NCI-H510A treated with DMSO at 0.1 percent for 48 hours (cell line): ENCODE data around the gene PPT1.

Experiments
- DNase-seq: peaks from one replicate; lab custom pipeline; 2025; lab: John Stamatoyannopoulos, UW

PPT1 gene

DNA sequence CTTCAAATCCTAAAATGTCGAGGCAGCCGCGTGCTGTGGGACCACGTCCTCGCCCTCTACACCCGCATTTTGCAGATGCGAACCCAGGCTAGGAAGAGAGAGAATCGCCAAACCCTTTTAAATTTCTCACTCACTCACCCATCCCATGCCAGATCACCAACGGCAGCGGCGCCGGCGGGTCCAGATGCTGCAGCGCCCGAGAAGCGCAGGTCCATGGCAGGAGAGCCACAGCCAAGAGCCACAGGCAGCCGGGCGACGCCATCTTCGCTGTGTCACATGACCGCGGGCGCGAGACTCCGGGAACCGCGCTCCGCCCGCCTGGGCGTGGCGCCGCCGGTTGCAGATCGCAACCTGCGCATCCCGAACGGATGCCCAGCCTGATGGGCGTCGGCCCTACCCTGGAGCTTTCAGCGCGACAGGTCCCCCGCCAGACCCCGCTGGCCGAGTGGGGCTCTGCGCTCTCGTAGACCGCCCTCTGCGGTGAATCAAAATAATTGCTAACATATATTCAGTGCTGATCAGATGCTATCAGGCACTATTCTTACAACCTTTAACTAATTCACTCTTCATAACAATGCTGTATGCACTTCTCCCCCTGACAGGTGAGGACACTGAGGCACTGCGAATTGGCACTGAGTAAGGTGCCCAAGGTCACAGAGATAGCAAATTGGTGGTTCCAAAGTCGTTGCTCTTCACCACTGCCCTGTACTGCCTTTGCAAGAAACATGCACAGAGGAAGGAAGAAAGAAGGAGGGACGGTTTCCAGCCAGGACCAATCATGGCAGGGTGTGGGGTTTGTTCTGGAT is at the start of gene PPT1:
PPT1 (minus strand) TSS at position 276 of the 806 bp plus-strand sequence; CDS start at position 262, 14 bp downstream.
- DNase-seq, result peak; percentile 98

DNA sequence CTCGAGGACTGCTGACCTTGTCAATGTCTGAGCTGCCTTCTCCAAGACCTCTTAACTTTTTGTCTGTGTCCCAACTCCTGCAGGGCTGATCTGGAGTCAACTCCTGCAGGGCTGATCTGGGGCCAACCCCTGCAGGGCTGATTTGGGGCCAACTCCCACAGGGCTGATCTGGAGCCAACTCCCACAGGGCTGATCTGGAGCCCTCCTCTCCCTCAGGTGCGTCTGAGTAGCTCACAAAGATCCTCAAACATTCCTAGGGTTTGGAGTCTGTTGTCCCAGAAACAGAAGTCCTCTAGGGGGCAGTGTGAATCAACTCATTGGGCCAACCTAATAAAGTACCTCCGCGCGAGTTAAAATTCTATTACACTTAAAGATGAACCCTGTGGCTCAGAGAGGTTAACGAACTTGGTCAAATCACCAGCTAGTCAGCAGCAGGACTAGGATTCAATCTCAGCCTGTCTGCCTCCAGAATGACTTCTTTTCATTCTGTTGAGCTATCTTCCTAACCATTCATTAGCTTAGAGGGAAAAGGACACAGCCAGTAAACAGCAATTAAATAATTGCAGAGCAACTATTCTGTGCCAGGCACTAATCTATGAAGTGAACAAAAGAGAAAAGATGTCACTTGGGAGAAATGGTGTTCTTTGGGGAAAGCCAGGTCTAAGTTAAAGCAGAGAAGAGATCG is 47.0 kb upstream of the PPT1 start:
- DNase-seq, result peak; percentile 97

DNA sequence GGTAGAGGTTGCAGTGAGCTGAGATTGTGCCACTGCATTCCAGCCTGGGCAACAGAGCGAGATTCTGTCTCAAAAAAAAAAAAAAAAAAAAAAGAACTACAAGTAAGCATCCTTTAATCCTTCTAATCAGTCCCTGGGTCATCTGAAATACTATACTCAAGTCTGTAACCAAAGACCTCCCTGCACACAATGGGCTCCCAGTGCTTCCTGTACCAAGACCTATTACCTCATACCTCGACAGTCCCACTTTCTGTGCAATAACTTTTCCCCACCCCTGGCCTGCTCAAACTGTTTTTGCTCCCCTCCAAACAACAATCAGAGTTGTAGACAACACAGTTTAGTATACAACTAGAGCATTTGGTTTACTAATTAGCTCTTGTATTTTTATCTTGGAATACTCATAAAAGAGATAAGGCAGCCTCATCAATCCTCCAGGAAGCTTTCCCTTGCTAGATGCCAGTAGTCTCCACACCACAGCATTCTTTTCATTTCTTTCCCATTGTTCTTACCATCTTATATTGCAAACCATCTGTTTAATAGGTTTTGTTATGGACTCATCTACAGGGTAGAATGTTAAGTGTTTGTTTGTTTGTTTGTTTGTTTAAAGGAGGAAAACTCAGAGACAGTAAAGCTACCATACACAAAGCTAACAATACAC is 45.0 kb upstream of the PPT1 start:
- DNase-seq, result no peak

DNA sequence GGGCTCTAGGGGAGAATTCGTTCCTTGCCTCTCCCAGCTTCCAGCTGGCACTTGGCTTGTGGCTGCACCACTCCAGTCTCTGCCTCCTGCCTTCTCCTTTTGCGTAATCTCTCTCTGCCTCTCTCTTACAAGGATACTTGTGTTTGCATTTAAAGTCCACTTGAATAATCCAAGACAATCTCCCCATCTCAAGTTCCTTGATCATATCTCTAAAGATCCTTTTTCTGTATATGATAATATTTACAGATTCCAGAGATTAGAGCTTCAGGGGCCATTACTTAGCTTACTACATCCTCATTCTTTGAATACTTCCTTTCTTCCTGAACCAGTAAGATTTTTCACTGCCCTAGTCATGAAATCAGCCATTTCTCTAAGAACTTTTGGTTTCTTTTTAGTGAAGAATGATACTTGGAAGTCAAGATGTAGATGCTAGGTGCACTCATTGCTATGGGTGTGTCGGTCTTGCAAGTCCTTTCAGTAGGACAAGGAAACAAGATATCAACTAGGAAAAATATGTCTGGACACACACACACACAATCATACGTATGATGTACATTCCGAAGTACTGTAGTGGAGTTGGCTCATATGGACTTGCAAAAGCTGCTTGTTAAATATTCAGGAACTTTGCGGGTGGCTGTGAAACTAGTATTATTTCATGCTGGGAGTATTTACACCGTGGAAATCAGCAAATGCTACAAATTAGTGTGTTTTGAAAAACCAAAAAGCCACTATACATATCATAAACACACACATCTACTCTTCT is 43.3 kb upstream of the PPT1 start:
- no peak for DNase-seq

DNA sequence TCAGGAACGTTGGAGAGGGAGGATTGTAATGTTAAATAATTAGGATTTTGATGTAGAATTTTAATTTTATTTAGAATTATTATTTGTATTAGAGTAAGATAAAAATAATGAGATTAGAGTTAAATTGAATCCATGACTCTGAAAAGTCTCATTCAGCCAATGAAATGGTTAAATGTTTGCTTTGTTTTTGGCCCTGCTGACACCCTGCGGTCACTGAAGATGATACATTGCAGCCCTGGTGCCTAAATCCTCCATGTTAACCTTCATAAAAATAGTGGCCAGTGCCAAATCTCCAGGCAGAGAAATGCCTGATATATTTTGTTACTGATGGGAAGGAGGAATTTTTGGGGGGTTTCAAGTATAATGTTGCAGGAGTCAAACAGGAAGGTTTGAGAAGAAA is 36.8 kb upstream of the PPT1 start:
- DNase-seq, result no peak

DNA sequence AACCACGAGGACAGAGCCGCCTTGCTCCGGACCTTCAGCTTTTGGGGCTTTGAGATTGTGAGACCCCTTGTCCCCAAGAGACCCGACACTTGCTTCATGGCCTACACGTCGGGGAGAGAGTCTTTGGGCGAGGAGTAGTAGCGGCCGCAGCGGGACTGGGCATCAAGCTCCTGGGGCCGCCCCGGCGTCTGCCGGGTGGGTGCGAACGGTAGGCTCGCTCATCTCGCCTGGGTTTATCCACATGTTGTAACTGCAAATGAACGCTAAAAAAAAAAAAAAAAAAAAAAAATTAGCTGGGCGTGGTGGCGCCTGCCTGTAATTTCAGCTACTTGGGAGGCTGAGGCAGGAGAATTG is 36.2 kb upstream of the PPT1 start:
- DNase-seq, result no peak

DNA sequence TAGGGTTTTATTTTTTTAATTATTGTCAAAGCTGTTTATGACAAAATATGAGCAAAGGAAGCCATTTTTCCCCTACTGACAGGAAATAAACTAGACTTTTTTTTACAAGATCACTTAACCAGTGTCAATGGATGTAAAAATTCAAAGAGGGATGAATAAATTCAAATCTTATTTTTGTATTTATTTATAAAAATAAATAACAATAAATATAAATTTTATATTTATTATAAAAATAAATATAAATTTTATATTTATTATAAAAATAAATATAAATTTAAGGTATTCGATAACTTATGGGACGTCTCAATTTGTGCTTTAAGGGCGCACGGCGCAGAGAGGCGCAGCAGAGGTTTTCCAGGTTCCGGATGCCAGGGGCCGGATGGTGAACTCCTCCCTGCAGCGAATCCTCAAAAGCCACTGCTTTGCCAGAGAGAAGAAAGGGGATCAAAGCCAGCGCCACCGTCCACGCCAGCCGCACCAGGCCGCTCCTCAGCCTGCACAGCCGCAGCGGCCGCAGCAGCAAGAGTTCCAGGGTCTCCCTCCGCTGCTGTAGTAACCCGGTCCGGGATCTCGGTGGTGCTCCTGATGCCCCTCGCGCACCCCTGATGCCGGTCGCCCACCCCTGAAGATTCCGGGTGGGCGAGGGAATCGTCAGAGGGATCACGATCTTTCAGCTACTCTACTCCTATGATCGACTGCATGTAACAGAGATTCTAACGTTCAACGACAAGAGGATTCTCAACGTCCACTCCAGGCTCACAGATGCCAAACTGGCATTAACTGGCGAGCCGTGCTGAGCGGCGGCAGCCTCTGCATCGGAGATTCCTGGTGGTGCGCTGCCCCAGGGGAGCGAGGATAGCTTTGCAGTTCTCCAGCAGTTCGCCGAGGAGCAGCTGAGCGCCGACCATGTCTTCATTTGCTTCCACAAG is 35.6 kb upstream of the PPT1 start:
- no peak for DNase-seq

DNA sequence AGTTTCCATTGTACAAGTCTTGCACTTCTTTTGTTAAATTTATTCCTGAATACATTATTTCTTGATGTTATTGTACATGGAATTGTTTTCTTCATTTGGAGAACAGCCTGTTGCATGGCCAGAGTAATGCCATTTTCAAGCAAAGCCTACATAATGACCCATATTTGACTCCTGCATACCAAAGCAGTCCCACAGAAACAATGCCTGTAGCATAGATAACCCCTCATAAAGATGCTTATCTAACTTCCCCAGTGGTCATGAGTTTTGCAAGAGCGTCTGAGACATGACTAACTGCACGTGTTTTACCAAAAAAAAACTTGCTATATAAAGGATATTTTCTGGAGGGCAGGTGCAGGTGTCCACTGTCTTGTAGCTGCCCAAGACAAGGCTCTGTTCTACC is 33.8 kb upstream of the PPT1 start:
- no peak for DNase-seq

DNA sequence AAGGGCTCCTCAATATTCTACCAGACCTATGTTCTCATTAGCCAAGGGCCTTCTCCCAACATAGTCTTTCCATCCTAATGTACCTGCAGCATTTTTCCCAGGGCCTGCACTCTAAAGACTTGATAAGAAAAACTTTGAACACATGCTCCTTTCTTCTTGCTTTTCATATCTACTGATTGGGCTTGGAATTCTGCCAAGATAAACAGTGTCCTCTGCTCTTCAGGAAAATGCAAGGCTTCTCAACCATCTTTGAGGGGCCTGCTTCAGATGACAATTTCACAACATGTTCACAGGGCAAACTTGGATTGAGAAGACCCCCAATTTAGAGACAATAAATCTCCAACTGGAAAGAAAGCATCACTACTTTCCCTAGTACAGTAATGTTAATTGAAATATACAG is 25.8 kb upstream of the PPT1 start:
- no peak for DNase-seq

DNA sequence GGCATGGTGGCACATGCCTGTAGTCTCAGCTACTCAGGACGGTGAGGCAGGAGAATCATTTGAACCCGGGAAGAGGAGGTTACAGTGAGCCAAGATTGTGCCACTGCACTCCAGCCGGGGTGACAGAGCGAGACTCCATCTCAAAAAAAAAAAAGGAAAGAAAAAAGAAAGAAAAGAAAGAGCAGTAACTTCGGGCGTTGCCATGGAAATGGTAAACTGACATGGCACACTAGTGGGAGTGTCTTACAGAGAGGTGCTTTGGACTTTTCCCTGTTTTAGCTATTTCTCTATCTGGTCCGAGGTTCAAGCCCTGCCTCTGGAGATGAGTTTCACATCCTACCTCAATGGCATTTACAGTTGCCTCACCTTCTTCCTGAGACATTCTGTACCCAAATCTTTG is 23.1 kb upstream of the PPT1 start:
- no peak for DNase-seq

DNA sequence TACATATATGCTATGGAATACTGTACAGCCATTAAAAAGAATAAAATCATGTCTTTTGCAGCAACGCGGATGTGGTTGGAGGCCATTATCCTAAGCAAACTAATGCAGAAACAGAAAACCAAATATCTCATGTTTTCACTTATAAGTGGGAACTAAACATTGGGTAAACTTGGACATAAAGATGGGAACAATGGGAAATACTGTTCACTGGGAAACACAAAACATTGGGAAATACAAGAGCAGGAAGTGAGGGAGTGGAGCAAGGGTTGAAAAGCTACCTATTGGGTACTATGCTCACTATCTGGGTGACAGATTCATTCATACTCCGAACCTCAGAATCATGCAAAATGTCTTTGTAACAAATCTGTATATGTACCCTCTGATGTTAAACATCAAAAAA is 17.3 kb upstream of the PPT1 start:
- DNase-seq, result no peak

DNA sequence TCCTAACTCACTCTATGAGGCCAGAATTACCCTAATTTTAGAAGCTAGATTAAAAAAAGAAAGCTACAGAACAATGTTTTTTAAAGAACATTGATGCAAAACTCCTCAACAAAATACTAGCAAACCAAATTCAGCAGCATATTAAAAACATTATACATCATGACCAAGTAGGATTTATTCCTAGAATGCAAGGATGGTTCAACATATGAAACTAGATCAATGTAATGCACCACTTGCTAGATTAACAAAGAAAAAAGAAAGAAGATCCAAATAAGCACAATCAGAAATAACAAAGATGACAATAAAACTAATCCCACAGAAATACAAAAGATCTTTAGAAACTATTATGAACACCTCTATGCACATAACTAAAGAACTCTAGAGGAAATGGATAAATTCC is 13.3 kb upstream of the PPT1 start:
- no peak for DNase-seq

DNA sequence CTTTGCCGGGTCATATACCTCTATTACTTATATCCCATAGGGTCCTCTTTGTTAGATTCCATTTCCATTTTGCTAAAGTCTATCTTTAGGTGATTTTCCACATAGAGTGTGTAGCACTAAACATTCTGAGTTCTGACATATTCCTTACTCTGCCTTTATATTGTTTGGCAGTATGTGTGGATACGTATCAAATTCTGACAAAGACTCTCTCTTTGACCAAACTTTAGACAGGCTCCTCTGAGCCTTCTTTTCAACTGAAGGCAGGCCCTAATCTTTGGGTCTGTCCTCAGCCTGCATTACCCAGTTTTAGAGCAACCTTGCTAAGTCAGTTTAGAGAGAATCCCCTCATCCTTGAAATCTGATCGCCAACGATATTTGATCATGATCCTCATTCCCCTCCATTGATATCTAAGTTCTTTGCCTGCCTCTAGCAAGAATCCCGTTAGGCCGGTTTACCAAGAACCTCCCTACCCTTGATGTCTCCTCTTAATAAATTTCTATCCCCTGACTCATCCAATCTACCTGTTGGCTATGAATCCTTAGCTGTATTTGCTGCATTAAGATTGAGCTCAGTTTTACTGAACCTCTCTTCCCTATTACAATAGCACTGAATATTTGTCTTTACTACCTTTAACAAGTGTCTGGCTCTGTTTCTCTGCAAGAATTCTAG is 10.4 kb upstream of the PPT1 start:
- DNase-seq, result peak; percentile 99

DNA sequence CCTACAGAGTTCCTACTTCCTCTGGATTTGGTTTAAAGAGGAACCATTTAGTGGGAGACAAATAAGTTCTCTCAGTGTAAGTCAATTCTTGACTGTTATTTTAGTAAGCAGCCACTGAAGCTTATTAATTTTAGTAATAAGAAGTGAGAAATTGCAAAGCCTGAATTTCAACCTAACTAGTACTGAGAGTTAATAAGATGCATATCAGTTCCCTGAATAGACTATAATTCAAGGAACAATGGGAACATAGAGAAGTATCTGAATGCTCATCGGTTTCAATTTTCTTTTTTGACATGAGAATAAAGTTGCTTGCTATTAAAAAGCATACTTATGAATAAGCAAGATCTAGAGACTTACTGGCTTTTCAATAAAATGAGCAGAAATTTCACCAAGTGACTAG is 8.0 kb upstream of the PPT1 start:
- no peak for DNase-seq

DNA sequence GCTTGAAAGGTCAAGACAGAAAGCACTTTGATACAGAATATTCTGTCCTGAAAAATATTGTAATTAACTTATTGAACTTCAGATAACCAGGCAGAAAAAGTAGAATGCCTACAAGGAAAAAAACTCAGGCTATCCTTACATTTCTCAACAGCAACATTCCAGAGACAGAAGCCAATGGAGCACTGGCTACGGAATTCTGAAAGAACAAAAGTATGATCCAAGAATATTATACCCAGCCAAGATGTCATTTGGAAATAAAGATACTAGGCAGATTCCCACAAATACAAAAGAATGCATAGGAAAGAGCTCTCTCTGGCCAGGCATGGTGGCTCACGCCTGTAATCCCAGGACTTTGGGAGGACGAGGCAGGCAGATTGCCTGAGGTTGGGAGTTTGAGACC is 5.8 kb upstream of the PPT1 start:
- no peak for DNase-seq

DNA sequence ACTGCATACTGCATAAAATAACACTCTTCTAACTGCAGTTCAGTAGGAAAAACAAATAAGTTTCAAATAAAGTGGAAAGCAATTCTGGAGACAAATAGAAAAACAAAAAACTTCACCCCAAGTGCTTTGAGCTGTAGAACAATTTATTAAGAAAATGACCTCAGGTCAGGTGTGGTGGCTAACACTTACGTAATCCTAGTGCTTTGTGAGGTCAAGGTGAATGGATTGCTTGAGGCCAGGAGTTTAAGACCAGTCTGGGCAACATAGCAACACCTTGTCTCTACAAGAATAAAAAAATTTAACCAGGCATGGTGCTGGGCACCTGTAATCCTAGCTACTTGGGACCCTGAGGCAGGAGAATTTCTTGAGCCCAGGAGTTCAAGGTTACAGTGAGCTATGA is 5.0 kb upstream of the PPT1 start:
- no peak for DNase-seq

DNA sequence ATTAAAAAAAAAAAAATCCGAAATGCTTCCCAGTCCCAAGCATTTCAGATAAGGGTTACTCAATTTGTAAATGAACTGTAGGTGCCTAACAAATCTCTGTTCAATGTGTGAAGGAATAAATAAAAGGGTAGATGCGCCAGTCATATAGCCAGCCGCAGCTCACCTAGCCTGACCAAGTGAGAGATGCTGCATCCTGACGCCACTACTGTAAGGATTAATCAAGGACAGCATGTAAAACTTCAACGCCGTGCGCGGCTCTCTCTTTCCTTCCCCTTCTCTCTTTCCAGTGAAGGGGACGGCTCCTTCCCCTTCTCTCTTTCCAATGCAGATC is 441 bp downstream of the PPT1 start:
- DNase-seq, result peak; percentile 96

DNA sequence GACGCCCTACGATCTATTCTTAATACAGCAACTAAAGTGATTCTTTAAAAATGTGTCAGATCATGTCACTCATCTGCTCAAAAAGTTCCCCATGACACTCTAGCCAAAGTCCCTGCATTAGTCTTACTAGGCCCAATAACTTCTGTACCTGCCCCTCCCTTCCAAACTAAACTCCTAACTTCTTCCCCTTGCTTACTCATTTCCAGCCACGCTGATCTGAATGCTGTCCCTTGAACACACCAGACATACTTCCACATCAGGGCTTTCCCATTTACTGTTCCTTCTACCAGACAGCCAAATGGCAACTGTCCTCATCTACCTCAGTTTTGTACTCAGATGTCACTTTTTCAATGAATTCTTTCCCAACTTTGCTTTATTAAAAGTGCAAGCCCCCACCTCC is 1.2 kb downstream of the PPT1 start:
- no peak for DNase-seq

DNA sequence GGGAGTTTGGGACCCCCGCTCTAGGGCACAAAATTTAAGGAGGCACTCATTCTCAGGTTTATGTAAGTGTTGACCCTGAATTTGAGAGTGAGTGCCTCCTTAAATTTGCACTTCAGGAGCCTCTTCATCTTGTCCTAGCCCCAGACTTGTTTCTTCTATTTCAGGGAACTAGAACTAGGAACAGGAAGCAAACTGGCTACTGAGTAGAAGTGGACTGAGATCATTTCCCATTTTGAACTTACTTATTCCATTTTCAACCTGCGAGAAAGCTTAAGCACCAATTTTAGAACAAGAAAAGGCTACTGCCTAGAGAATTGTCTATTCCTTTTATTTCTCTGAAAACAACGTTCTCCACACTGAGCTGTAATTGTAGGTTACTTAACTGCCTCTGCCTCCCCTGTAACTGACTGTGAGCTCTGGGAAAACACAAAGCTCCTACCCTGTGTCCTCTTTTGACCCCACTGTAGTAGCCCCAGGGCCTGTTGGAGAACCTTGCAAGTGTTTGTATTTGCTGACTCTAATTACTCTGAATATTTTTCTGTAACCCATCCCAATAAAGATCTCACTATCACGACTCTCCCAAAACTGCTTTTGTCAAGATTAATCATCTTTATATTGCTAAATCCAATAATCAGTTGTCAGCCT is 2.5 kb downstream of the PPT1 start:
- DNase-seq, result no peak
